Prostate gland (tissue), 2 donors: Measurements from ENCODE around the gene PAQR5. TPM values are rescaled to one million over a fixed set of nuclear protein-coding genes. Genes with fewer than 3 reads are reported as not detected.

Experiments
- DNase-seq: peaks from one replicate; pipeline ENCODE4 v3.0.0-alpha.2; 2019; ENCODE audit warnings: low spot score
- H3K27ac ChIP-seq, 2 donors: fragments of 200-600 bp; sonication (generic); 2 replicates each; pipeline ENCODE4 v1.5.1; 2017 to 2019
- H3K27me3 ChIP-seq: fragments of 200-600 bp; sonication (generic); replicated peaks from 2 replicates; pipeline ENCODE4 v1.5.1; 2019; ENCODE audit not compliant: insufficient read depth
- H3K36me3 ChIP-seq, 2 donors: fragments of 200-600 bp; sonication (generic); 1 replicate in 1 of 2; 2 replicates in 1 of 2; pipeline versions ENCODE4 v1.5.1 to v1.8.1; 2017 to 2019
- H3K4me1 ChIP-seq: fragments of 200-600 bp; sonication (generic); replicated peaks from 2 replicates; pipeline ENCODE4 v1.5.1; 2019
- H3K4me3 ChIP-seq, 2 donors: fragments of 200-600 bp; sonication (generic); 2 replicates each; pipeline ENCODE4 v1.5.1; 2017 to 2019
- H3K9me3 ChIP-seq: fragments of 200-600 bp; sonication (generic); 2 replicates; pipeline ENCODE4 v1.5.1; 2017
- POLR2A ChIP-seq: fragments of 450-650 bp; IDR thresholded peaks from one replicate; pipeline ENCODE4 v1.6.1; 2016; ENCODE audit warnings: antibody characterized with exemption, mild to moderate bottlenecking
- POLR2AphosphoS5 ChIP-seq: sonication (generic); formaldehyde crosslinking; IDR thresholded peaks from one replicate; pipeline ENCODE4 v1.6.1; 2017; ENCODE audit warnings: antibody characterized with exemption
- WGBS: methylation state at CpG from one replicate; pipeline ENCODE4 v1.1.5; 2018; 5-methylcytosine and 5-hydroxymethylcytosine counted together
- intact Hi-C: fragments of 100-400 bp; cut with DNase I; formaldehyde crosslinking; loops from one replicate; pipeline ENCODE4 v1.14.2; 2022
- total RNA-seq, 2 donors: library from RNA; depleted of rRNA; stranded (reverse); fragments of >200 nt; gene quantifications; one replicate each; pipeline ENCODE4 v1.1.0, GENCODE V29; 2016
- TF ChIP-seq, protein P1 (sequence below), 4 experiments: fragments of 200-600 bp in 2 of 4; fragments of 450-650 bp in 2 of 4; sonication (generic) in 2 of 4; IDR thresholded peaks; 1 replicate in 3 of 4; 2 replicates in 1 of 4; pipeline ENCODE4 v1.5.1; 2016 to 2019; ENCODE audit warnings: antibody characterized with exemption in 4 of 4, mild to moderate bottlenecking in 2 of 4, moderate library complexity in 2 of 4

PAQR5 gene
- total RNA-seq, 2 donors from 2014 or later = 0.17 to 1.2 TPM

DNA sequence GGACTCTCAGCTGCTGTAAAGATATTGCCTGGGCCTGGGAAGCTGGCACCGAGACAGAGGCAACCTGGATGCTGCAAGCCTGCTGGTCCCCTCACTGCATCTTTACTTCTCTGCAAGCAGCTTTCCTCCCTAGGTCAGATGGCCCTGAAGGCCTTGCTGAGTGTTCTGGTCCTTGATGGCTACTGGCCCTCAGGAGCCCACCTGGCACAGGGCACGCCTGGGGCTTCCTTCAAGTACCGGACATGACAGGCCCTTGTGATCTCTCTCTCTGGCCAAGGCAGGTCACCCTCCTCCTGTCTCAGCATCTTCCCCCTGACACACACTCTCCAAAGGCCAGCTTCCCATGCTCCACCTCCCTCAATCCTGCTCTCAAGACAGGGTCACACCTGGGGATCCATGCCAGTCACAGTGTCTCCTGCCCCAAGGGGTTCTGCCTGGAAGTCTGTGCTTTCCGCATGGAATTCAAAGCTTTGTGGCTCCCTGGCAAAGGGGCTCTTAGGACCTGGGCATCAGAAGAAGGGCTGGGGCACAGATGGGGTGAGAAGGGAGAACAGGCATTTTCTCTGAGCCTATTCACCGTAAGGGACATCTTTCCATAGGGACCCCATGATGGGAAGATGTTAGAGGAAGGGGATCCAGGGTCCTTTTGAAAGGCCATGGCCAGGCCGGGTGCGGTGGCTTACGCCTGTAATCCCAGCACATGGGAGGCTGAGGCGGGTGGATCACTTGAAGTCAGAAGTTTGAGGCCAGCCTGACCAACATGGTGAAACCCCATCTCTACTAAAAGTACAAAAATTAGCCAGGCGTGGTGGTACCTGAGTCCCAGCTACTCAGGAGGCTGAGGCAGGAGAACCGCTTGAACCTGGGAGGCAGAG, 4.7 kb upstream of the PAQR5 start:
- H3K9me3 ChIP-seq = no peaks in the 10 kb centered on the region
- intact Hi-C loops = no loop called here
- WGBS = 91% methylated on average over 11 of the region's 11 CpGs
- no peaks in the 10 kb centered on the region for H3K36me3 ChIP-seq
- peaks cover 4% of the 10 kb centered on the region for H3K4me1 ChIP-seq
- H3K27me3 ChIP-seq = no peaks in the 10 kb centered on the region
- no peak overlapping the region for H3K27ac ChIP-seq
- TF ChIP-seq POLR2A = no peak
- TF ChIP-seq, protein P1, sequence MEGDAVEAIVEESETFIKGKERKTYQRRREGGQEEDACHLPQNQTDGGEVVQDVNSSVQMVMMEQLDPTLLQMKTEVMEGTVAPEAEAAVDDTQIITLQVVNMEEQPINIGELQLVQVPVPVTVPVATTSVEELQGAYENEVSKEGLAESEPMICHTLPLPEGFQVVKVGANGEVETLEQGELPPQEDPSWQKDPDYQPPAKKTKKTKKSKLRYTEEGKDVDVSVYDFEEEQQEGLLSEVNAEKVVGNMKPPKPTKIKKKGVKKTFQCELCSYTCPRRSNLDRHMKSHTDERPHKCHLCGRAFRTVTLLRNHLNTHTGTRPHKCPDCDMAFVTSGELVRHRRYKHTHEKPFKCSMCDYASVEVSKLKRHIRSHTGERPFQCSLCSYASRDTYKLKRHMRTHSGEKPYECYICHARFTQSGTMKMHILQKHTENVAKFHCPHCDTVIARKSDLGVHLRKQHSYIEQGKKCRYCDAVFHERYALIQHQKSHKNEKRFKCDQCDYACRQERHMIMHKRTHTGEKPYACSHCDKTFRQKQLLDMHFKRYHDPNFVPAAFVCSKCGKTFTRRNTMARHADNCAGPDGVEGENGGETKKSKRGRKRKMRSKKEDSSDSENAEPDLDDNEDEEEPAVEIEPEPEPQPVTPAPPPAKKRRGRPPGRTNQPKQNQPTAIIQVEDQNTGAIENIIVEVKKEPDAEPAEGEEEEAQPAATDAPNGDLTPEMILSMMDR (IDR thresholded peaks at IDR 0.05) = no peak
- TF ChIP-seq POLR2AphosphoS5 = no peak
- DNase-seq = no peak
- H3K4me3 ChIP-seq = no peak overlapping the region

DNA sequence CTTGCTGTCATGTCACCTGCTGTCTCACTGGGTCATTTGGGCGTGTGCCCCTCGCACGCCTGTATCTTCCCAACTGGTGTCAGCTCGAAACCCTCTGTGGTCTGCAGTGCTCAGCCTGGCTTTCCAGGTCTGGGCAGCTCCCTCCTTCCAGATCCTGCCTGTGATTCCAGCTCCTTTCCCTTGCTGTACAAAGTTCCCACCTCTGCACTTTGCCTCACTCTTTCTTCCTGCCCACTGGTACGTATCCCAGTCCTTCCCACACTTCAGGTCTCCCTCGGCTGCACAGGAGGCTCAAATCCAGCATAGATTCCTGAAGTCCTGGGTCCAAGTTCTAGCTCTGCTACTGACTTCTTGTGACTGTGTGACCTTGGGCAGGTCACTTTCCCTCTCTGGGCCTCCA, 2.1 kb upstream of the PAQR5 start:
- H3K36me3 ChIP-seq = no peaks in the 10 kb centered on the region
- no peak overlapping the region for H3K4me3 ChIP-seq
- WGBS = 89% methylated on average over 6 of the region's 6 CpGs
- H3K27me3 ChIP-seq = peaks cover 3% of the 10 kb centered on the region
- no peaks in the 10 kb centered on the region for H3K9me3 ChIP-seq
- peaks cover 4% of the 10 kb centered on the region for H3K4me1 ChIP-seq
- H3K27ac ChIP-seq = no peak overlapping the region
- intact Hi-C loops = no loop called here
- TF ChIP-seq POLR2AphosphoS5 = no peak
- TF ChIP-seq, protein P1 (IDR thresholded peaks at IDR 0.05) = no peak
- TF ChIP-seq POLR2A = no peak
- no peak for DNase-seq

DNA sequence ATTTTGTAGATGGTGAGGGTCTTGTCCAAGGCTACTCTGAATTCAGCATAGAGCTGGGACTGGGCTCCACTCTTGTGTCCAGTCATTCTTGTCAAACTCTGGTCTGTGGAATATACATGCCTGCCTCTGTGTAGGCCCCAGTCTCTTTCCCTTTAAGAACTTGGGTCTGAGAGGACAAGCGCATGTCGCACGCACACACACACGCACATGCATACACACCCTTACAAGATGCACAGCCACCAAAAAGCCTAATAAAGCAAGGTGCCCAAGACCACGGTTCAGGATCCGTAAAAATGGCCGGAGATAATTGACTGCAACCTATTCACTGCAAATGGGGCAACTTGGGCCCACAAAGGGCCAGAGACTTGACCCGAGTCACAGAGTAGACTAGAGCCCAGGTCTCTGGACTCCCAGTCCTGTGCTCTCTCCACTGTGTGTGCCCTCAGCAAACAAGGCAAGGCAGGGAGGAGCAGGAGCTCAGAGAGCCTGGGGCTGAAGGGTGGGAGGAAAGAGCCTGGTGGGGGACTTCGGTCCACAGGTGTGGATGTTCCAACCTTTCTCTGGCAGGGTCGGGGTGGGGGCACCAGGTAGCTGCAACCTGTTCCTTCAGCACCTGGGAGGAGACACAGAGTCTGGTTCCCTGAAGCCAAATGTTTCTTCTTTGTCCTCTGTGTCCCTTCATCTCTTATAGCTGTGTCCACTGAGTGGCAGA, 914 bp upstream of the PAQR5 start:
- H3K9me3 ChIP-seq = no peaks in the 10 kb centered on the region
- no peak for TF ChIP-seq POLR2AphosphoS5
- no peak for TF ChIP-seq POLR2A

DNA sequence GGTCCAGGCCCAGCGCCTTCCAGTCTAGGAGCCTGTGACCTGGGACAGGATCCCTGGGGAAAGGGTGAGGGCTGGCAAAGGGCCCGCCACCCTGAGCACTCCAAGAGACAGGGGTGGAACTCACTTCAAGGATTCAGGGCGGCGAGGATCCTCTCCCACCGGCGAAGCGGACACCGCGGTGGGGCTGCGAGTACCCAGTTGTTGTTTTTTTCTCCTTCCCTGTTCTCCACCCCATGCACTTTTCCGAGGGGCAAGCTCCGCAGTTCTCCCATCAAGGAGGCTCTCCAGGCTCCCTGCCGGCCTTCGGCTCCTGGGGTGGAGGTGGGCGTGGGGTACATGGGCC, 387 bp upstream of the PAQR5 start:
- 63% methylated on average over 15 of the region's 15 CpGs for WGBS
- Histone ChIP-seq H3K36me3 (no peaks in the 10 kb centered on the region), H3K9me3 (no peaks in the 10 kb centered on the region), H3K27me3 (peaks cover 3% of the 10 kb centered on the region), H3K4me1 (peaks cover 4% of the 10 kb centered on the region), H3K4me3 (peak overlapping the region in 1 of 2 donors; percentile 45), H3K27ac (no peak overlapping the region)
- TF ChIP-seq, protein P1 (IDR thresholded peaks at IDR 0.05) = no peak
- intact Hi-C loops = no loop called here
- no peak for DNase-seq

More for the DNA sequence above, 914 bp upstream of the PAQR5 start:
- Histone ChIP-seq H3K27me3 (peaks cover 3% of the 10 kb centered on the region), H3K4me1 (peaks cover 4% of the 10 kb centered on the region), H3K36me3 (no peaks in the 10 kb centered on the region), H3K27ac (no peak overlapping the region), H3K4me3 (no peak overlapping the region)
- no peak for DNase-seq
- WGBS = 96% methylated on average over 10 of the region's 10 CpGs
- intact Hi-C loops = no loop called here

DNA sequence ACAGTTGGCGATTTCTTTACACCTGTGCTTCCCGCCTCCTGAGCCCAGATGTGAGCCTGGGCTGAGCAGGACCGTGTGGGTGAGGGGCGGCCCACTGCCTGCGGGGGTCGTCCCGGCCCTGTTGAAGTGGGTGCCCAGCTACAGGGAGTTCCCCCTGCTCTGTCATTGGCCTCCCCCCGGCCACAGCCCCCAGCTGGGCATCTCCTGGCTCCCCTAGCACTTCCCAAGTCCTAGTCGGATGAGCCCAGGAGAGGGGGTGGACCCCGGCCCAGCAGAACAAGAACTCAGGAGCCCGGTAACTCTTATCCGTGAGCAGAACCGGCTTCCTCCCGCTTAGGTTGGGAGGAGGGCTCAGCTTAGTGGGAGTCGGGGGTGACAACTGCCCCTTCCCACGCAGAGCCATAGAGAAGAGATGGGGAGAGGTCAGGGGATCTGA, 757 bp downstream of the PAQR5 start:
- Histone ChIP-seq H3K4me1 (peaks cover 4% of the 10 kb centered on the region), H3K27me3 (peaks cover 3% of the 10 kb centered on the region), H3K4me3 (peak overlapping the region; percentile 38 to 45), H3K36me3 (no peaks in the 10 kb centered on the region), H3K9me3 (no peaks in the 10 kb centered on the region), H3K27ac (no peak overlapping the region)
- intact Hi-C loops = no loop called here
- no peak for DNase-seq
- TF ChIP-seq, protein P1 (IDR thresholded peaks at IDR 0.05) = no peak
- TF ChIP-seq POLR2A = no peak
- TF ChIP-seq POLR2AphosphoS5 = no peak
- WGBS = 38% methylated on average over 15 of the region's 16 CpGs
